ENCODE measurements around the gene CNBD2.

DNA sequence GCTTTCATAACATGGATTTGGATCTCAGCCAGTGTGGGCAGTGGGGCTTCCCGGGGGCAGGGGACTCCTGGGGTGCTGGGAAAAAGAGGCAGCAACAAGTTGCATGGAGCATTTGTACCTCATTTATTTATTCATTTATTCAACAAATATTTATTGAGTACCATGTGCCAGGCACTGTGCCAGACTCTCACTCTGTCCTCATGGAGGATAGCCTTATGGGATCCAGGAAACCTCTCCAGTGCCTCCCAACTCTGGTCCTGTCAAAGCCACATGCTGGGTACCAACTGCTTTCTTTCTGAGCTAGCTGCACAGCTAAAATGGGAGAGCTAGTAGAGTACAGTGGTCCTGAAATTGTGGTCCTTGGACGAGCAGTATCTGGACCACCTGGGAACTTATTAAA is 98.4 kb downstream of the CNBD2 start:
- TF ChIP-seq CTCF (IDR thresholded peaks at IDR 0.05; ENCODE audit: insufficient read depth, low read depth, low read length) (no peak), EZH2 (IDR thresholded peaks at IDR 0.05; ENCODE audit: insufficient read depth, low read length) (no peak)
